ENCODE data around the gene ENTREP3.

Gene ENTREP3

GRCh38 chr1:155199792-155200191 is 55.5 kb downstream of the ENTREP3 start:
- Histone ChIP-seq H3K36me3 (ENCODE audit: control insufficient read depth, insufficient read depth, low read length) (peaks cover 59% of the 10 kb centered on the region), H3K9me3 (ENCODE audit: control insufficient read depth, insufficient read depth, low read length) (no peaks in the 10 kb centered on the region), H3K27me3 (ENCODE audit: control insufficient read depth, insufficient read depth, low read length) (no peaks in the 10 kb centered on the region), H3K4me1 (ENCODE audit: control insufficient read depth, insufficient read depth, low read length) (peaks cover 10% of the 10 kb centered on the region), H3K9ac (ENCODE audit: low read depth, low read length) (no peak overlapping the region), H3K4me3 (ENCODE audit: low read depth, low read length) (no peak overlapping the region)

GRCh38 chr1:155198547-155198906 is 56.8 kb downstream of the ENTREP3 start:
- Histone ChIP-seq H3K9me3 (ENCODE audit: control insufficient read depth, insufficient read depth, low read length) (no peaks in the 10 kb centered on the region), H3K36me3 (ENCODE audit: control insufficient read depth, insufficient read depth, low read length) (peaks cover 59% of the 10 kb centered on the region), H3K4me1 (ENCODE audit: control insufficient read depth, insufficient read depth, low read length) (peaks cover 10% of the 10 kb centered on the region), H3K9ac (ENCODE audit: low read depth, low read length) (no peak overlapping the region), H3K27me3 (ENCODE audit: control insufficient read depth, insufficient read depth, low read length) (no peaks in the 10 kb centered on the region), H3K4me3 (ENCODE audit: low read depth, low read length) (no peak overlapping the region)

- H3K36me3 ChIP-seq (ENCODE audit: control insufficient read depth, insufficient read depth, low read length) = peaks cover 58% of the 10 kb centered on the region
Measured at GRCh38 chr1:155197901-155198546, 57.3 kb downstream of the ENTREP3 start.

More at GRCh38 chr1:155197901-155198546, 57.3 kb downstream of the ENTREP3 start:
- no peak overlapping the region for H3K9ac ChIP-seq (ENCODE audit: low read depth, low read length)
- H3K4me1 ChIP-seq (ENCODE audit: control insufficient read depth, insufficient read depth, low read length) = peaks cover 10% of the 10 kb centered on the region
- H3K9me3 ChIP-seq (ENCODE audit: control insufficient read depth, insufficient read depth, low read length) = no peaks in the 10 kb centered on the region
- no peaks in the 10 kb centered on the region for H3K27me3 ChIP-seq (ENCODE audit: control insufficient read depth, insufficient read depth, low read length)
- no peak overlapping the region for H3K4me3 ChIP-seq (ENCODE audit: low read depth, low read length)
